IPS DF 6.9 (cell line): ENCODE measurements around the gene ZNF814.
A peak's percentile ranks its signal among the peaks of the same experiment; 100 is the strongest.
"Not testable (repeated sequence)": the region's sequence is repeated elsewhere in the genome, so short reads cannot be mapped to it uniquely, and the experiment has no call there.

Experiments used
- DNase-seq: peaks from one replicate; pipeline ENCODE4 v3.0.0-alpha.2; 2013; ENCODE audit warnings: low read depth, low spot score
- H3K27ac ChIP-seq: one replicate; pipeline ENCODE4 v1.5.1; 2013; ENCODE audit warnings: low read length, control low read depth
- H3K27me3 ChIP-seq: 2 replicates; pipeline ENCODE4 v1.6.1; 2013; ENCODE audit warnings: mild to moderate bottlenecking, low read length; ENCODE audit not compliant: control insufficient read depth, insufficient read depth
- H3K36me3 ChIP-seq: 2 replicates; pipeline ENCODE4 v1.6.1; 2013; ENCODE audit warnings: low read length; ENCODE audit not compliant: control insufficient read depth, insufficient read depth
- H3K4me1 ChIP-seq: 2 replicates; pipeline ENCODE4 v1.6.1; 2013; ENCODE audit warnings: low read length; ENCODE audit not compliant: control insufficient read depth, insufficient read depth
- H3K4me3 ChIP-seq: 2 replicates; pipeline ENCODE4 v1.5.1; 2013; ENCODE audit warnings: mild to moderate bottlenecking, low read length
- H3K9me3 ChIP-seq: 2 replicates; pipeline ENCODE4 v1.6.1; 2013; ENCODE audit warnings: low read length, inconsistent platforms; ENCODE audit not compliant: control insufficient read depth, insufficient read depth
- WGBS: extraction: QIAGEN DNeasy Blood & Tissue Kit; methylation state at CpG from one replicate; pipeline ENCODE4 v1.1.7; 2013; ENCODE audit warnings: mixed read lengths, missing lambda C conversion rate; ENCODE audit not compliant: insufficient read length, insufficient coverage; 5-methylcytosine and 5-hydroxymethylcytosine counted together

The ZNF814 gene

DNA sequence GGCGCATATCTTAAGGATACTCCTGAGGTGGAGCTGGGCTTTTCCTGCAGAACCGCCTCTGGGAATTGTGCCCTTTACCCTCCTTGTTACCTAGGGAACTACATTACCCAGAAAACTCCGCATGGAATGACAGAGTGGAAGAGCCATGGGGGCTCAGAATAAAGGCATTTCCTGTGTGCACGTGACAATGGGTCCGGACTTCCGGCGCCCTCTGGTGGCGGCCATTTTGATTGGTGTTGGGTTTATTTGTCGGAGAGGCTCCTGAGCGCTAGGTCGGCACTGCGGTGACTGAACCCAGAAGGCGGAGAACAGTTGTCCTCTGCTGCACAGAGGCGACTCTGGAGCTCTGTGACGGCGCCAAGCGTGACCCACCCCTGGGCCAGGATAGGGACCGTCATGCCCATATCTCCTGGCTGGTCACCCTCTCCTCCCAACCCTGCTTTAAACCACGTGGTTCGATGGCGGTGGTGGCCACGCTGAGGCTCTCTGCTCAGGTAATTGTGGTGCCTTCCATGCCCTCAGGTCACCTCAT lies 58.7 kb downstream of the ZNF814 start, which contains the start of gene ZNF587B:
Gene ZNF587B (plus strand): TSS at position 229 of the 532 bp plus-strand sequence. CDS start 230 bp downstream, at position 459.
- DNase-seq = peak; percentile 93
- no CpG with 5 or more reads among the region's 22 CpGs for WGBS
- Histone ChIP-seq H3K4me3 (peak within 1 kb of the TSS; percentile 87), H3K36me3 (no peaks in the 10 kb centered on the region), H3K9me3 (no peaks in the 10 kb centered on the region), H3K27ac (no peak within 1 kb of the TSS), H3K4me1 (no peaks in the 10 kb centered on the region), H3K27me3 (no peaks in the 10 kb centered on the region)

DNA sequence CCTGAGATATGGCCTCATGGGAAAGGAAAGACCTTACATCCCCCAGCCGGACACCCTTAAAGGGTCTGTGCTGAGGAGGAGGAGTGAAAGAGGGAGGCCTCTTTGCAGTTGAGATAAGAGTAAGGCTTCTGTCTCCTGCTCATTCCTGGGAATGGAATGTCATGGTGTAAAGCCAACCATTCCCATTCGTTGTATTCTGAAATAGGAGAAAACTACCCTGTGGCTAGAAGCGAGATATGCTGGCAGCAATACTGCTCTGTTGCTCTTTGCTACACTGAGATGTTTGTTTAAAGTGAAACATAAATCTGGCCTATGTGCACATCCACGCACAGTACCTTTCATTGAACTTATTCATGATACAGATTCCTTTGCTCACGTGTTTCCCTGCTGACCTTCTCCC lies 59.5 kb downstream of the ZNF814 start:
- Histone ChIP-seq H3K27me3 (no peaks in the 10 kb centered on the region), H3K36me3 (no peaks in the 10 kb centered on the region), H3K27ac (no peak overlapping the region), H3K4me3 (no peak overlapping the region), H3K9me3 (no peaks in the 10 kb centered on the region), H3K4me1 (no peaks in the 10 kb centered on the region)
- WGBS = no CpG with 5 or more reads among the region's 5 CpGs
- no peak for DNase-seq

GRCh38 chr19:57825511-57825910 lies 63.3 kb downstream of the ZNF814 start:
- H3K4me1 ChIP-seq = peaks cover 1% of the 10 kb centered on the region; the same call in 1 of the 2 replicates
- H3K27ac ChIP-seq = no peak overlapping the region
- no peak overlapping the region for H3K4me3 ChIP-seq
- H3K36me3 ChIP-seq = no peaks in the 10 kb centered on the region
- no peaks in the 10 kb centered on the region for H3K27me3 ChIP-seq
- WGBS = no CpG with 5 or more reads among the region's 6 CpGs
- H3K9me3 ChIP-seq = no peaks in the 10 kb centered on the region
- DNase-seq = no peak

DNA sequence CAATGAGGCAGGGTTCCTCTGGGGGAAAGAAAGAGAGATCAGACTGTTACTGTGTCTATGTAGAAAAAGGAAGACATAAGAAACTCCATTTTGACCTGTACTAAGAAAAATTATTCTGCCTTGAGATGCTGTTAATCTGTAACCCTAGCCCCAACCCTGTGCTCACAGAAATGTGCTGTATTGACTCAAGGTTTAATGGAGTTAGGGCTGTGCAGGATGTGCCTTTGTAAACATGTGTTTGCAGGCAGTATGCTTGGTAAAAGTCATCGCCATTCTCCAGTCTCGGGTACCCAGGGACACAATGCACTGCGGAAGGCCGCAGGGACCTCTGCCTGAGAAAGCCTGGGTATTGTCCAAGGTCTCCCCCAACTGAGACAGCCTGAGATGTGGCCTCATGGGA lies 65.2 kb downstream of the ZNF814 start:
- not testable (repeated sequence) for H3K27ac ChIP-seq, H3K9me3 ChIP-seq, H3K4me3 ChIP-seq, DNase-seq, H3K4me1 ChIP-seq, H3K36me3 ChIP-seq, H3K27me3 ChIP-seq
- WGBS = no CpG with 5 or more reads among the region's 4 CpGs

GRCh38 chr19:57823155-57823554 lies 65.7 kb downstream of the ZNF814 start:
- H3K4me1 ChIP-seq, H3K27me3 ChIP-seq, H3K4me3 ChIP-seq, H3K27ac ChIP-seq, DNase-seq, H3K36me3 ChIP-seq, H3K9me3 ChIP-seq: not testable (repeated sequence)
- no CpG with 5 or more reads among the region's 2 CpGs for WGBS

DNA sequence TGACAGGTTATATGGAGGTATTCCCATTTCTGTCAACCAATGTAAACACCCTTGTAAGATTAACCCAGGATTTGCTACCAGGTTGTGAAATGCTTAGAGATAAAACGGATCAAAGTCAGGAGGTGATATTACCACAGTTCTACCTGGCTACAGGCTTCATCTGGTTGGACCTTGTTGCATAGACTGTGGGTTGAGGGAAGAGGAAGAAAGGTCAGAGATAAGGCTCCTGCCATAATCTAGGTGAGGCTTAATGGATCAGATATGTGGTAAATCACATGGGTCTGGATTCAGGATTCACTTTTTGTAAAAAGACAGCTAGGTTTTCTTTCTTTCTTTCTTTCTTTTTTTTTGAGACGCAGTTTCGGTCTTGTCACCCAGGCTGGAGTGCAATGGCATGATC lies 67.3 kb downstream of the ZNF814 start:
- not testable (repeated sequence) for H3K36me3 ChIP-seq, DNase-seq, H3K27me3 ChIP-seq, H3K27ac ChIP-seq, H3K9me3 ChIP-seq, H3K4me3 ChIP-seq, H3K4me1 ChIP-seq
- WGBS = no CpG with 5 or more reads among the region's 3 CpGs

GRCh38 chr19:57821095-57821494 lies 67.7 kb downstream of the ZNF814 start:
- DNase-seq, H3K36me3 ChIP-seq, H3K4me1 ChIP-seq, H3K27me3 ChIP-seq, H3K9me3 ChIP-seq, H3K4me3 ChIP-seq, H3K27ac ChIP-seq: not testable (repeated sequence)
- no CpG with 5 or more reads among the region's 3 CpGs for WGBS

- no peak overlapping the region for H3K27ac ChIP-seq
- H3K27me3 ChIP-seq = no peaks in the 10 kb centered on the region
- peak overlapping the region; percentile 99; the same call in 1 of the 2 replicates for H3K4me3 ChIP-seq
- H3K36me3 ChIP-seq = no peaks in the 10 kb centered on the region
- no peak for DNase-seq
- no peaks in the 10 kb centered on the region for H3K9me3 ChIP-seq
- peaks cover 1% of the 10 kb centered on the region; the same call in 1 of the 2 replicates for H3K4me1 ChIP-seq
- no CpG with 5 or more reads among the region's 6 CpGs for WGBS
Measured at GRCh38 chr19:57820599-57820998, 68.2 kb downstream of the ZNF814 start.

DNA sequence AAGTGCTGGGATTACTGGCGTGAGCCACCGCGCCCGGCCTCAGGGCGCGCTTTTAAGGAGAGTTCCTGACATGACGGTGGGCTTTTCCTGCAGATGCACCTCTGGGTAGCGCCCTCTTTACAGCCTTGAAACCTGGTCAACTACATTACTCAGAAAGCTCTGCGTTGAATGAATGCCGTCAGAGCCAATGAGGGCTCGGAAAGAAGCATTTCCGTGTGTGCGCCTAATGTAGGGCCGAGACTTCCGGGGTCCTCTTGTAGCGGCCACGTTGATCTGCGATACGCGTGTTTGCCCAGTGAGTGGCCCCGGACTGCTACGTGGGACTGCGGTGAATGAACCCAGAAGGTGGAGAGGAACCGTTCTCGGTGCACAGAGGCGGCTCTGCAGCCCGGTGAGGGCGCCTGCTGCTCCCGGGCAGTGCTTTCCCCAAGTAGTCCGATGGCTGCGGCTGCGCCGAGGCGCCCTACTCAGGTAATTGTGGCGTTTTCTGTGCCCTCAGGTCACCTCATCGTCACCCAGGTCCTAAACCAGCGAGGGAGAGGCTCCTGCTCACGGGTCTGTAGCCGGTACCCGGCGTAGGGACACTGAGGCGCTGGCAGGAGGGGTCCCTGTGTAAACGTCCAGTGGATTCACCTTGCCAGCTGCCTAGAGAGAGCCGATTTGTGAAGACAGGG lies 69.2 kb downstream of the ZNF814 start:
- DNase-seq = peak; percentile 89
- Histone ChIP-seq H3K27ac (no peak overlapping the region), H3K9me3 (no peaks in the 10 kb centered on the region), H3K4me3 (peak overlapping the region; percentile 99), H3K27me3 (no peaks in the 10 kb centered on the region), H3K36me3 (no peaks in the 10 kb centered on the region), H3K4me1 (peaks cover 1% of the 10 kb centered on the region; the same call in 1 of the 2 replicates)
- WGBS = no CpG with 5 or more reads among the region's 44 CpGs

DNA sequence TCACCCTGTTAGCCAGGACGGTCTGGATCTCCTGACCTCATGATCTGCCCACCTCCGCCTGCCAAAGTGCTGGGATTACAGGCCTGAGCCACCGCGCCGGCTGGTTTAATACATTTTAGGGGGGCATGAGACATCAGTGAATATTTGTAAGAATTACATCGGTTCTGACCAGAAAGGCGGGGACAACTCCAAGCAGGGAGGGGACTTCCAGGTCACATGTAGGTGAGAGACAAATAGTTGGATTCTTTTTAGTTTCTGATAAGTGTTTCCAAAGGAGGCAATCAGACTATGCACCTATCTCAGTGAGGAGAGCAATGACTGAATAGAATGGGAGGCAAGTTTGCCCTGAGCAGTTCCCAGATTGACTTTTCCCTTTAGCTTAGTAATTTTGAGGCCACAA lies 70.5 kb downstream of the ZNF814 start:
- Histone ChIP-seq H3K36me3 (no peaks in the 10 kb centered on the region), H3K4me1 (peaks cover 1% of the 10 kb centered on the region; the same call in 1 of the 2 replicates), H3K4me3 (no peak overlapping the region), H3K9me3 (no peaks in the 10 kb centered on the region), H3K27me3 (no peaks in the 10 kb centered on the region), H3K27ac (no peak overlapping the region)
- no peak for DNase-seq
- WGBS = no CpG with 5 or more reads among the region's 7 CpGs

- H3K4me1 ChIP-seq = peaks cover 1% of the 10 kb centered on the region; the same call in 1 of the 2 replicates
- DNase-seq = no peak
- WGBS = no CpG with 5 or more reads among the region's 14 CpGs
- H3K27ac ChIP-seq = no peak overlapping the region
- H3K27me3 ChIP-seq = no peaks in the 10 kb centered on the region
- H3K9me3 ChIP-seq = no peaks in the 10 kb centered on the region
- no peak overlapping the region for H3K4me3 ChIP-seq
- no peaks in the 10 kb centered on the region for H3K36me3 ChIP-seq
Measured at GRCh38 chr19:57817976-57818375, 70.9 kb downstream of the ZNF814 start.
